Stomach (tissue), 4 donors: ENCODE data around the gene DCLK1.

ENCODE experiments used
- EP300 ChIP-seq: sonication (generic); formaldehyde crosslinking; IDR thresholded peaks from one replicate; pipeline ENCODE4 v1.6.1; 2017; ENCODE audit warnings: antibody characterized with exemption
- POLR2A ChIP-seq, 4 donors: fragments of 450-650 bp; IDR thresholded peaks; one replicate each; pipeline ENCODE4 v1.6.1; 2016; ENCODE audit warnings: antibody characterized with exemption in 4 of 4, control low read depth in 2 of 4, mild to moderate bottlenecking in 1 of 4, moderate library complexity in 1 of 4
- POLR2AphosphoS5 ChIP-seq, 3 donors: sonication (generic); formaldehyde crosslinking; IDR thresholded peaks; one replicate each; pipeline ENCODE4 v1.6.1; 2016; ENCODE audit warnings: antibody characterized with exemption in 3 of 3
- TF ChIP-seq, protein P1 (sequence below), 7 experiments: fragments of 450-650 bp in 4 of 7; fragments of 200-600 bp in 3 of 7; sonication (generic) in 3 of 7; IDR thresholded peaks; one replicate each; pipeline ENCODE4 v1.5.1; 2016 to 2019; ENCODE audit warnings: antibody characterized with exemption in 7 of 7, control low read depth in 2 of 7, mild to moderate bottlenecking in 1 of 7

DNA sequence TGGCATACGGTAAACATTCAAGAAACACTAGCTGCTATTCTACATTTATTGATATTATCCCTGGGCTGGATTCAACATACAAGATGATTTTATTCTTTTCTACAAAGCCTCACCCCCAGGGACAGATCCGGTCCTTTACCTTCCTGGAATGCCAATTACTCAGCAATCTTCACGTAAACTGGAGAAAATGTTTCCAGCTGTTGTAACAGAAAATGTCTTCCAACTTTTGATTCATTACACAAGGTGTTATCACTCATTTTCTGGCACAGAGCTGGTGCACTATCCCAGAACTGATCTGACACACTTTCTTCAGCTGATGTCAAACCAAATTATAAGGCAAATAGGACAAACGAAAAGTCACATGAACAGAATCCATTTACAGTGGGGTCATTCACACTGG is 33.1 kb downstream of the DCLK1 start:
- TF ChIP-seq, protein P1, sequence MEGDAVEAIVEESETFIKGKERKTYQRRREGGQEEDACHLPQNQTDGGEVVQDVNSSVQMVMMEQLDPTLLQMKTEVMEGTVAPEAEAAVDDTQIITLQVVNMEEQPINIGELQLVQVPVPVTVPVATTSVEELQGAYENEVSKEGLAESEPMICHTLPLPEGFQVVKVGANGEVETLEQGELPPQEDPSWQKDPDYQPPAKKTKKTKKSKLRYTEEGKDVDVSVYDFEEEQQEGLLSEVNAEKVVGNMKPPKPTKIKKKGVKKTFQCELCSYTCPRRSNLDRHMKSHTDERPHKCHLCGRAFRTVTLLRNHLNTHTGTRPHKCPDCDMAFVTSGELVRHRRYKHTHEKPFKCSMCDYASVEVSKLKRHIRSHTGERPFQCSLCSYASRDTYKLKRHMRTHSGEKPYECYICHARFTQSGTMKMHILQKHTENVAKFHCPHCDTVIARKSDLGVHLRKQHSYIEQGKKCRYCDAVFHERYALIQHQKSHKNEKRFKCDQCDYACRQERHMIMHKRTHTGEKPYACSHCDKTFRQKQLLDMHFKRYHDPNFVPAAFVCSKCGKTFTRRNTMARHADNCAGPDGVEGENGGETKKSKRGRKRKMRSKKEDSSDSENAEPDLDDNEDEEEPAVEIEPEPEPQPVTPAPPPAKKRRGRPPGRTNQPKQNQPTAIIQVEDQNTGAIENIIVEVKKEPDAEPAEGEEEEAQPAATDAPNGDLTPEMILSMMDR (IDR thresholded peaks at IDR 0.05) = no peak
- TF ChIP-seq POLR2A (IDR thresholded peaks at IDR 0.05) (no peak), EP300 (no peak), POLR2AphosphoS5 (IDR thresholded peaks at IDR 0.05) (no peak)
